ENCODE results near the gene SMURF2. TPM values are rescaled to one million over a fixed set of nuclear protein-coding genes. Genes with fewer than 3 reads are reported as not detected.

The SMURF2 gene
- total and polyA plus RNA-seq, 10 of the 15 experiments (the other 5 are each of a cell fraction or from before 2014, with no cell fraction given) = 2.8 to 13.4 (median 7.5) TPM

DNA sequence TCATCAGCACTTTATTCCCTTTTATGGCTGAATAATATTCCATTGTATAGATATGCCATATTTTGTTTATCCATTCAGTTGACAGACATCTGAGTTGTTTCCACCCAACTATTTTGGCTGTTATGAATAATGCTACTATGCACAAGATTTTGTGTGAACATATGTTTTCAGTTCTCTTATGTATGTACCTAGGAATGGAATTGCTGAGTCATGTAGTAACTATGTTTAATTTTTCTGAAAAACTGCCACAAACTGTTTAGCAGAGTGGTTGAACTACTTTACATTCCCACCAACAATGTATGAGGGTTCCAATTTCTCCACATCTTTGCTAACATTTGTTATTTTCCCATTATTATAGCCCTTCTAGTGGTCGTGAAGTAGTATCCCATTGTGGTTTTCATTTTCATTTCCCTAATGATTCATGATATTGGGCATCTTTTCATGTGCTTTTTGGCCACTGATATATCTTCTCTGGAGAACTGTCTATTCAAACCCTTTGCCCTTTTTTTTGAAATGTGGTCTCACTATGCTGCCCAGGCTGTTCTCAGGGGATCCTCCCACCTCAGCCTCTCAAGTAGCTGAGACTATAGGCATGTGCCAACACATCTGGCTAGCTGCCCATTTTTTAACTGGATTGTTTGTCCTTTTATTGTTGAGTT is 26.3 kb downstream of the SMURF2 start (continued):
- TF ChIP-seq, protein P1, sequence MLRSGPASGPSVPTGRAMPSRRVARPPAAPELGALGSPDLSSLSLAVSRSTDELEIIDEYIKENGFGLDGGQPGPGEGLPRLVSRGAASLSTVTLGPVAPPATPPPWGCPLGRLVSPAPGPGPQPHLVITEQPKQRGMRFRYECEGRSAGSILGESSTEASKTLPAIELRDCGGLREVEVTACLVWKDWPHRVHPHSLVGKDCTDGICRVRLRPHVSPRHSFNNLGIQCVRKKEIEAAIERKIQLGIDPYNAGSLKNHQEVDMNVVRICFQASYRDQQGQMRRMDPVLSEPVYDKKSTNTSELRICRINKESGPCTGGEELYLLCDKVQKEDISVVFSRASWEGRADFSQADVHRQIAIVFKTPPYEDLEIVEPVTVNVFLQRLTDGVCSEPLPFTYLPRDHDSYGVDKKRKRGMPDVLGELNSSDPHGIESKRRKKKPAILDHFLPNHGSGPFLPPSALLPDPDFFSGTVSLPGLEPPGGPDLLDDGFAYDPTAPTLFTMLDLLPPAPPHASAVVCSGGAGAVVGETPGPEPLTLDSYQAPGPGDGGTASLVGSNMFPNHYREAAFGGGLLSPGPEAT (IDR thresholded peaks at IDR 0.05; ENCODE audit: low read depth) = peak; percentile 74; the same call in 1 of the 2 replicates
- TF ChIP-seq FOXM1 (IDR thresholded peaks at IDR 0.05; ENCODE audit: low read depth, low read length) = peak; percentile 68; the same call in 1 of the 2 replicates
- peak; percentile 75; the same call in 1 of the 2 replicates for TF ChIP-seq CBX5 (IDR thresholded peaks at IDR 0.05; ENCODE audit: low read depth)
- TF ChIP-seq DPF2 (IDR thresholded peaks at IDR 0.05) = peak; percentile 91
- peak; percentile 98 for TF ChIP-seq JUNB (IDR thresholded peaks at IDR 0.05)
- TF ChIP-seq, protein P2, sequence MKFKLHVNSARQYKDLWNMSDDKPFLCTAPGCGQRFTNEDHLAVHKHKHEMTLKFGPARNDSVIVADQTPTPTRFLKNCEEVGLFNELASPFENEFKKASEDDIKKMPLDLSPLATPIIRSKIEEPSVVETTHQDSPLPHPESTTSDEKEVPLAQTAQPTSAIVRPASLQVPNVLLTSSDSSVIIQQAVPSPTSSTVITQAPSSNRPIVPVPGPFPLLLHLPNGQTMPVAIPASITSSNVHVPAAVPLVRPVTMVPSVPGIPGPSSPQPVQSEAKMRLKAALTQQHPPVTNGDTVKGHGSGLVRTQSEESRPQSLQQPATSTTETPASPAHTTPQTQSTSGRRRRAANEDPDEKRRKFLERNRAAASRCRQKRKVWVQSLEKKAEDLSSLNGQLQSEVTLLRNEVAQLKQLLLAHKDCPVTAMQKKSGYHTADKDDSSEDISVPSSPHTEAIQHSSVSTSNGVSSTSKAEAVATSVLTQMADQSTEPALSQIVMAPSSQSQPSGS (IDR thresholded peaks at IDR 0.05; ENCODE audit: low read length) = peak; percentile 90
- peak; percentile 92 for TF ChIP-seq NFIC (IDR thresholded peaks at IDR 0.05; ENCODE audit: low read depth, low read length)
- TF ChIP-seq BACH1 (IDR thresholded peaks at IDR 0.05; ENCODE audit: borderline replicate concordance) = peak; percentile 100
- 0 out of 2 replicates have a peak, but pooled peaks have one; percentile 59 for TF ChIP-seq MTA3 (IDR thresholded peaks at IDR 0.05; ENCODE audit: borderline replicate concordance, low read length)
- TF ChIP-seq SMARCA5 (IDR thresholded peaks at IDR 0.05) = no peak
- no peak for TF ChIP-seq HCFC1 (IDR thresholded peaks at IDR 0.05; ENCODE audit: low read length)
- TF ChIP-seq PML (IDR thresholded peaks at IDR 0.05; ENCODE audit: low read length) = peak; percentile 67; the same call in 1 of the 2 replicates
- no peak for TF ChIP-seq CBX3 (IDR thresholded peaks at IDR 0.05; ENCODE audit: borderline replicate concordance, low read depth)
- peak; percentile 70 for TF ChIP-seq MEF2A (IDR thresholded peaks at IDR 0.05; ENCODE audit: insufficient read depth, low read depth, low read length)
- peak; percentile 78 for TF ChIP-seq MTA2 (IDR thresholded peaks at IDR 0.05; ENCODE audit: low read depth)
- 0 out of 2 replicates have a peak, but pooled peaks have one; percentile 25 for TF ChIP-seq CREB1 (IDR thresholded peaks at IDR 0.05; ENCODE audit: low read depth)
- TF ChIP-seq, protein P3, sequence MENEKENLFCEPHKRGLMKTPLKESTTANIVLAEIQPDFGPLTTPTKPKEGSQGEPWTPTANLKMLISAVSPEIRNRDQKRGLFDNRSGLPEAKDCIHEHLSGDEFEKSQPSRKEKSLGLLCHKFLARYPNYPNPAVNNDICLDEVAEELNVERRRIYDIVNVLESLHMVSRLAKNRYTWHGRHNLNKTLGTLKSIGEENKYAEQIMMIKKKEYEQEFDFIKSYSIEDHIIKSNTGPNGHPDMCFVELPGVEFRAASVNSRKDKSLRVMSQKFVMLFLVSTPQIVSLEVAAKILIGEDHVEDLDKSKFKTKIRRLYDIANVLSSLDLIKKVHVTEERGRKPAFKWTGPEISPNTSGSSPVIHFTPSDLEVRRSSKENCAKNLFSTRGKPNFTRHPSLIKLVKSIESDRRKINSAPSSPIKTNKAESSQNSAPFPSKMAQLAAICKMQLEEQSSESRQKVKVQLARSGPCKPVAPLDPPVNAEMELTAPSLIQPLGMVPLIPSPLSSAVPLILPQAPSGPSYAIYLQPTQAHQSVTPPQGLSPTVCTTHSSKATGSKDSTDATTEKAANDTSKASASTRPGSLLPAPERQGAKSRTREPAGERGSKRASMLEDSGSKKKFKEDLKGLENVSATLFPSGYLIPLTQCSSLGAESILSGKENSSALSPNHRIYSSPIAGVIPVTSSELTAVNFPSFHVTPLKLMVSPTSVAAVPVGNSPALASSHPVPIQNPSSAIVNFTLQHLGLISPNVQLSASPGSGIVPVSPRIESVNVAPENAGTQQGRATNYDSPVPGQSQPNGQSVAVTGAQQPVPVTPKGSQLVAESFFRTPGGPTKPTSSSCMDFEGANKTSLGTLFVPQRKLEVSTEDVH (IDR thresholded peaks at IDR 0.05; ENCODE audit: low read depth, partially characterized antibody) = peak; percentile 23
- TF ChIP-seq BMI1 (IDR thresholded peaks at IDR 0.05; ENCODE audit: borderline replicate concordance) = peak; percentile 59; the same call in 1 of the 2 replicates
- TF ChIP-seq ZNF217 (IDR thresholded peaks at IDR 0.05) = peak; percentile 75; the same call in 1 of the 2 replicates
- TF ChIP-seq BCL11A (IDR thresholded peaks at IDR 0.05; ENCODE audit: low read depth, low read length) = peak; percentile 35; the same call in 1 of the 2 replicates
- TF ChIP-seq ZZZ3 (IDR thresholded peaks at IDR 0.05; ENCODE audit: control insufficient read depth, insufficient read length, low read depth) = no peak
- TF ChIP-seq, protein P4, sequence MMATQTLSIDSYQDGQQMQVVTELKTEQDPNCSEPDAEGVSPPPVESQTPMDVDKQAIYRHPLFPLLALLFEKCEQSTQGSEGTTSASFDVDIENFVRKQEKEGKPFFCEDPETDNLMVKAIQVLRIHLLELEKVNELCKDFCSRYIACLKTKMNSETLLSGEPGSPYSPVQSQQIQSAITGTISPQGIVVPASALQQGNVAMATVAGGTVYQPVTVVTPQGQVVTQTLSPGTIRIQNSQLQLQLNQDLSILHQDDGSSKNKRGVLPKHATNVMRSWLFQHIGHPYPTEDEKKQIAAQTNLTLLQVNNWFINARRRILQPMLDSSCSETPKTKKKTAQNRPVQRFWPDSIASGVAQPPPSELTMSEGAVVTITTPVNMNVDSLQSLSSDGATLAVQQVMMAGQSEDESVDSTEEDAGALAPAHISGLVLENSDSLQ (IDR thresholded peaks at IDR 0.05) = peak; percentile 93
- no peak for TF ChIP-seq EED (IDR thresholded peaks at IDR 0.05; ENCODE audit: low read depth)
- peak; percentile 32 for TF ChIP-seq RAD51 (IDR thresholded peaks at IDR 0.05)
